Coronary artery (tissue), 2 donors: Measurements from ENCODE around the gene DVL1.
A peak's percentile ranks its signal among the peaks of the same experiment; 100 is the strongest.

ENCODE experiments used
- DNase-seq: peaks from one replicate; pipeline ENCODE4 v3.0.0-alpha.2; 2017; ENCODE audit warnings: low spot score
- H3K27ac ChIP-seq, 2 donors: fragments of 200-600 bp; sonication (generic); one replicate each; pipeline ENCODE4 v1.5.1; 2016 to 2019
- H3K4me3 ChIP-seq: fragments of 200-600 bp; sonication (generic); 2 replicates; pipeline ENCODE4 v1.5.1; 2016; ENCODE audit warnings: mild to moderate bottlenecking, moderate library complexity
- TF ChIP-seq, protein P1 (sequence below): fragments of 200-600 bp; sonication (generic); IDR thresholded peaks from one replicate; pipeline ENCODE4 v1.5.1; 2019; ENCODE audit warnings: antibody characterized with exemption

Gene DVL1

DNA sequence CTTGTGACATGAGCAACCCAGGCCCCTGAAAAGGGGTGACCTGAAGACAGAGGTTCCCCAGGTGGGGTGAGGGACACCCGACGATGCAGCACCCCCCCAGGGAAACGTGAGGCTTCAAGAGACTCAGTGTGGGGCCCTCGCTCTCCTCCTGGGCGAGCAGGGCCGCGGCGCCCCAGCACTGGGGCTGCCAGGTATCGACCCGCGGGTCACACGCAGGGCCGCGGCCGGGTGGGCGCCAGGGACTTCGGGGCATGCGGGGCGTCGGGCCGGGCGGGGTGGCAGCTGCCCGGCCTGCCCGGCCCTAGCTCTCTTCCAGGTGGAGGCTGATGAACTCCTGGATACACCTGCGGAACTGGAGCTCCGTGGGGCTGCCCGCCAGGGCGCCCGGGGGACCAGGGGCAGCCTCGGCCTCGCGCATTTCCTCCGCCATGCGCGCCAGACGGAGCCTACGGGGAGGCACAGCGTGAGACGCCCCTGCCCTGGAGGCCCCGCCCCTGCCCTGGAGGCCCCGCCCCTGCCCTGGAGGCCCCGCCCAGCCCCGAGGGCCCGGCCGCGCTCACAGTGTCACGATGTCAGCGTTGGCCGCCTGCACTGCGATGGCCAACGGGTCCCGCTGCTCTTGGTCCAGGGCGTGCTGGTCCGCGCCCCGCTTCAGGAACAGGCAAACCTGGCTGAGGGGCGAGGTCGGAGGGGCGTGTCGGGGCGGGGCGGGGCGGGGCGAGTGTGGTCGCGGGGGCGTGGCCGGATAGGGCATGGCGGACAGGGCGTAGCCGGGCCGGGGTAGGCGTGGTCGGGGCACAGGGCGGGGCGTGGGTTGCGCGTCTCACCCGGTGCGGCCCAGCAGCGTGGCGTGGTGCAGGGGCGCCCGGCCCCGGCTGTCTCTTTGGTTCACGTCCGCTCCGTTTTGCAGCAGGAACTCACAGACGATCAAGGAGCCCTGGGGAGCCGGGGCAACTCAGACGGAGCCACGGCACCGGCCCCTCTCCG lies 55.7 kb downstream of the DVL1 start:
- H3K4me3 ChIP-seq: no peak overlapping the region
- H3K27ac ChIP-seq: no peak overlapping the region
- DNase-seq: no peak
- TF ChIP-seq, protein P1, sequence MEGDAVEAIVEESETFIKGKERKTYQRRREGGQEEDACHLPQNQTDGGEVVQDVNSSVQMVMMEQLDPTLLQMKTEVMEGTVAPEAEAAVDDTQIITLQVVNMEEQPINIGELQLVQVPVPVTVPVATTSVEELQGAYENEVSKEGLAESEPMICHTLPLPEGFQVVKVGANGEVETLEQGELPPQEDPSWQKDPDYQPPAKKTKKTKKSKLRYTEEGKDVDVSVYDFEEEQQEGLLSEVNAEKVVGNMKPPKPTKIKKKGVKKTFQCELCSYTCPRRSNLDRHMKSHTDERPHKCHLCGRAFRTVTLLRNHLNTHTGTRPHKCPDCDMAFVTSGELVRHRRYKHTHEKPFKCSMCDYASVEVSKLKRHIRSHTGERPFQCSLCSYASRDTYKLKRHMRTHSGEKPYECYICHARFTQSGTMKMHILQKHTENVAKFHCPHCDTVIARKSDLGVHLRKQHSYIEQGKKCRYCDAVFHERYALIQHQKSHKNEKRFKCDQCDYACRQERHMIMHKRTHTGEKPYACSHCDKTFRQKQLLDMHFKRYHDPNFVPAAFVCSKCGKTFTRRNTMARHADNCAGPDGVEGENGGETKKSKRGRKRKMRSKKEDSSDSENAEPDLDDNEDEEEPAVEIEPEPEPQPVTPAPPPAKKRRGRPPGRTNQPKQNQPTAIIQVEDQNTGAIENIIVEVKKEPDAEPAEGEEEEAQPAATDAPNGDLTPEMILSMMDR: no peak

DNA sequence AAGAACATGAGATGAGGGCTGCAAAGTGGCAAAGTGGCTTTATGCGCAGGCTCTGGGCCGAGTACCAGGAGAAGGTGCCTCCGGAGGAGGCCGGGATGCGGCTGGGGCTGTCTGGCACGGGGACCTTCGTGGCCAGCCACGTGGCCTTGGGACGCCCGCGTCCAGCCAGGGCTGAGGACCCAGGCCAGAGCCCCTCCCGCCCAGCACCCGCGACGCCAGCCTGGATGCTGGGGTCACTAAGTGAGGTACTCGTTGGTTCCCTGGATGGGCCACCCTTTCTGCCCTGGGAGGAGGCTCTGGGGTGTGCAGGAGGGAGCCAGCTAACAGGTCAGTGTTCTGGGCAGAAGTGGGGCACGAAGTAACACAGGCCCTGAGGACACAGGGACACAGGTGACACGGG lies 56.4 kb downstream of the DVL1 start:
- Histone ChIP-seq H3K4me3 (no peak overlapping the region), H3K27ac (no peak overlapping the region)
- TF ChIP-seq, protein P1: no peak
- no peak for DNase-seq

DNA sequence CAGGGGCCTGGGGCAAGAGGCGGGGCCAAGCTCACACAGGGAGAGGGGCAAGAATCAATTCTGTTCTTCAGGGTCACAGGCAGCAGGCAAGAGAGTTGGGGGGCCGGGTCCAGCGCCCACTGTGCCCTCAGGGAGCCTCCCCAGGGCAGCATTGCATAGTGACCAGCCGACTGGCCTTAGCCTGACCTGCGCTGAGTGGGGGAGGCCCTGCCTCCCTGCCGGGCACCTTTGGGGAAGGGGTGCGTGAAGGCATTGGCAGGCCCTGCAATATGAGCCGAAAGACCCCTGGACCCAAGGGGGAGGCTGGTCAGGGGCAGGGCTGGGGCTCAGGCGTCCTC lies 56.8 kb downstream of the DVL1 start:
- DNase-seq: no peak
- no peak overlapping the region for H3K4me3 ChIP-seq
- TF ChIP-seq, protein P1: no peak
- H3K27ac ChIP-seq: no peak overlapping the region

DNA sequence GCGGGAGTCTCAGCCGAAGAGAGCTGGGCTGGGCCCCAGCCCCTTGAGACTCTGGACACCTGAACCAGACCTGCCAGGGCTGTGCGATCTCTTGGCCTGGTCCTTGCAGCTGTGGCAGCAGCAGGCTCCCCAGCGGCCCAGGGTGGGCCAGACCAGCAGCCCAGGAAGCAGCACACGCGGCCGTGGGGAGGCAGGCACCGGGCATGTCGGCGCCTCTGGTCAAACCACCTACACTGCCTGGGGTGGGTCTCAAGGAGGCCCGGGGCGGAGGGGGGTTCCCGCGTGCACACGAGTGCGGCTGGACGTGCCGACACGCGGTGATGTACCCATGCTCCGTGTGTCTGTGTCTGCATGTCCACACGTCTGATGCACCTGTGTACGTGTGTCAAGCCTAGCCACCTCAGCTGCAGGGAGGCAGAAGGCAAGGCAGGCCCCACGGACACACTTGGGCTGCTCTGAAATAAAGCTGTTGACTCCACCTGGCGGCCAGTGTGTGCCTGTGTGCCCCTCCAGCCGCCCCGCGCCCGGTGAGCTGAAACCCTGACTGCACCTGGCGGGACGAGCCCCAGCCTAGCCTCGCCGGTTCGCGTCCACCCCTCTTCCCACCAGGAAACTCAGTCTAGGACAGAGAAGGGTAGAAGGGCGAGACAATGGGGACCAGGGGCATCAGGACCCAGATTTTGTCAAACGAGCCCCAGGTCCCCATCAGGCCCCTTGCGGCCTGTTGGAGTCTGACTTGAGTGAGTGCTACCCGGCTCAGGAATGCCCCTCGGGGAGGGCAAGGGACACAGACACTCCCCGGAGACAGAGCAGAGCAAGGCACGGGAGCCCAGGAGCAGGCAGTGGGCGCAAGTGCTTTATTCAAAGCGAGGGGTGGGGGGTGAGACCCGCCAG lies 57.4 kb downstream of the DVL1 start:
- Histone ChIP-seq H3K27ac (no peak overlapping the region), H3K4me3 (no peak overlapping the region)
- DNase-seq: no peak
- TF ChIP-seq, protein P1: peak; percentile 18

DNA sequence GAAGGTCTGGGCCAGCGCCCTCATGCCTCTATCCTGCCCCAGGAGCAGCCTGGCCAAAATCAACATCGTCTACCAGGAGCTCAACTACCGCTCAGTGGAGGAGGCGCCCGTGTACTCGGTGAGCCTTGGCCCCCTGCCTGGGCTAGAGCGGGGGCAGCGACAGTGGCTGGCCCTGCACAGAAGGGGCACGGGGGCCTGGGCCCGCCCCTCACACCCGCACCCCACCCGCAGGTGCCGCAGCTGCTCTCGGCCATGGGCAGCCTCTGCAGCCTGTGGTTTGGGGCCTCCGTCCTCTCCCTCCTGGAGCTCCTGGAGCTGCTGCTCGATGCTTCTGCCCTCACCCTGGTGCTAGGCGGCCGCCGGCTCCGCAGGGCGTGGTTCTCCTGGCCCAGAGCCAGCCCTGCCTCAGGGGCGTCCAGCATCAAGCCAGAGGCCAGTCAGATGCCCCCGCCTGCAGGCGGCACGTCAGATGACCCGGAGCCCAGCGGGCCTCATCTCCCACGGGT lies 58.1 kb downstream of the DVL1 start:
- no peak overlapping the region for H3K4me3 ChIP-seq
- TF ChIP-seq, protein P1: no peak
- H3K27ac ChIP-seq: no peak overlapping the region
- DNase-seq: no peak

DNA sequence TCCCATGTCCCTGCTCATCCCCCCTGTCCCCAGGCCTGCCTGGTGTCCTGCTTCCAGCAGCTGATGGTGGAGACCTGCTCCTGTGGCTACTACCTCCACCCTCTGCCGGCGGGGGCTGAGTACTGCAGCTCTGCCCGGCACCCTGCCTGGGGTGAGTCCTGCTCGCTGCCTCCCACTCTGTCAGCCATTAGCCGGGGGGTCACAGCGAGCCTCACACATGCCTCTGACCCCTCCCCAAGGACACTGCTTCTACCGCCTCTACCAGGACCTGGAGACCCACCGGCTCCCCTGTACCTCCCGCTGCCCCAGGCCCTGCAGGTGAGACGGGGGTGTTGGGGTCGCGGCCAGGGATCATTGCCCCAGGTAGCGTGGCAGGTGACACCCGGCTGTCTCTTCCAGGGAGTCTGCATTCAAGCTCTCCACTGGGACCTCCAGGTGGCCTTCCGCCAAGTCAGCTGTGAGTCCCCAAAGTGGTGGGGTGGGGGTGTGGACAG lies 58.9 kb downstream of the DVL1 start:
- DNase-seq: no peak

More for the DNA sequence above, 58.9 kb downstream of the DVL1 start:
- Histone ChIP-seq H3K27ac (no peak overlapping the region), H3K4me3 (no peak overlapping the region)
- TF ChIP-seq, protein P1: peak; percentile 62
